Naive thymus-derived CD8-positive, alpha-beta T cell (primary cell): ENCODE results near the gene GGN. TPM values are rescaled to one million over a fixed set of nuclear protein-coding genes. Genes with fewer than 3 reads are reported as not detected.
A peak's percentile ranks its signal among the peaks of the same experiment; 100 is the strongest.
"Not testable (repeated sequence)": the region's sequence is repeated elsewhere in the genome, so short reads cannot be mapped to it uniquely, and the experiment has no call there.

Source experiments
- ATAC-seq, 2 donors: fragments of 150-1000 bp; cut with Tn5 transposase in 1 of 2; sonication (Bioruptor Pico), chemical (Tn5 transposase) in 1 of 2; 1 replicate in 1 of 2; 2 replicates in 1 of 2; pipeline ENCODE4 v1.10.0; 2021; ENCODE audit warnings: mild to moderate bottlenecking in 2 of 2, moderate library complexity in 2 of 2
- POLR2A ChIA-PET: fragments of 350-600 bp; sonication (Branson Sonifier 250); formaldehyde crosslinking; loops from one replicate; lab custom pipeline; 2021; ENCODE audit warnings: antibody characterized with exemption; lab: Charles Lee
- DNase-seq, 10 donors: peaks; one replicate each; pipeline versions ENCODE4 v3.0.0 to v3.0.0-alpha.2; 2020 to 2022
- H3K27ac Mint-ChIP-seq, 10 donors: one replicate each; pipeline ENCODE4 v1.8.0; 2020 to 2022; ENCODE audit warnings: mild to moderate bottlenecking in 10 of 10, mixed read lengths in 10 of 10, moderate library complexity in 4 of 10, inconsistent platforms in 1 of 10
- H3K27me3 Mint-ChIP-seq, 5 donors: one replicate each; pipeline ENCODE4 v1.8.0; 2021 to 2022; ENCODE audit warnings: mixed read lengths in 5 of 5
- H3K36me3 Mint-ChIP-seq, 3 donors: one replicate each; pipeline ENCODE4 v1.8.0; 2020 to 2022; ENCODE audit warnings: mixed read lengths in 3 of 3, mild to moderate bottlenecking in 2 of 3, inconsistent platforms in 1 of 3
- H3K4me1 Mint-ChIP-seq, 4 donors: one replicate each; pipeline ENCODE4 v1.8.0; 2021 to 2022; ENCODE audit warnings: mixed read lengths in 4 of 4
- H3K4me3 Mint-ChIP-seq, 10 donors: one replicate each; pipeline ENCODE4 v1.8.0; 2020 to 2022; ENCODE audit warnings: mild to moderate bottlenecking in 10 of 10, mixed read lengths in 10 of 10, moderate library complexity in 6 of 10, inconsistent platforms in 1 of 10
- H3K9me3 Mint-ChIP-seq, 9 donors: one replicate each; pipeline ENCODE4 v1.8.0; 2020 to 2022; ENCODE audit warnings: mixed read lengths in 9 of 9, mild to moderate bottlenecking in 3 of 9, inconsistent platforms in 1 of 9, moderate library complexity in 1 of 9
- polyA plus RNA-seq, 3 donors: library from polyadenylated mRNA; unstranded; fragments of 300-500 nt; fragmentation: Illumina TruSeq; gene quantifications; one replicate each; pipeline ENCODE4 v1.2.3, GENCODE V29; 2021
- total RNA-seq, 8 experiments: library from RNA in 2 of 8; stranded (reverse) in 2 of 8; gene quantifications; one replicate each; pipeline ENCODE4 v1.2.3 and lab custom pipeline; 2021 to 2026

The GGN gene
- total and polyA plus RNA-seq, 5 experiments from 2014 or later = not detected

GRCh38 chr19:38355728-38356725 lies 31.8 kb downstream of the GGN start:
- ATAC-seq (no peak), DNase-seq (no peak)
- H3K27me3 Mint-ChIP-seq = peaks cover 0 to 7% (median 2%) of the 10 kb centered on the region in 5 donors
- H3K9me3 Mint-ChIP-seq = no peaks in the 10 kb centered on the region
- POLR2A ChIA-PET = no interaction called here
- no peak overlapping the region for H3K4me3 Mint-ChIP-seq
- peak overlapping the region in 2 of 10 donors; percentile 36 to 44 for H3K27ac Mint-ChIP-seq
- no peaks in the 10 kb centered on the region for H3K36me3 Mint-ChIP-seq
- H3K4me1 Mint-ChIP-seq = peaks cover 3 to 11% (median 6%) of the 10 kb centered on the region in 4 donors

- no peaks in the 10 kb centered on the region for H3K9me3 Mint-ChIP-seq
- ATAC-seq (no peak), DNase-seq (no peak)
- H3K4me1 Mint-ChIP-seq = peaks cover 0 to 2% (median 0%) of the 10 kb centered on the region in 4 donors
- no peak overlapping the region for H3K27ac Mint-ChIP-seq
- POLR2A ChIA-PET = no interaction called here
- peaks cover 0 to 2% (median 0%) of the 10 kb centered on the region in 5 donors for H3K27me3 Mint-ChIP-seq
- H3K36me3 Mint-ChIP-seq = no peaks in the 10 kb centered on the region
- H3K4me3 Mint-ChIP-seq = no peak overlapping the region
Measured at GRCh38 chr19:38352611-38353010, 35.2 kb downstream of the GGN start.

- H3K27ac Mint-ChIP-seq = peak overlapping the region in 1 of 10 donors; percentile 17
- H3K4me3 Mint-ChIP-seq = no peak overlapping the region
- H3K27me3 Mint-ChIP-seq = peaks cover 0 to 2% (median 0%) of the 10 kb centered on the region in 5 donors
- DNase-seq (no peak), ATAC-seq (no peak)
- no peaks in the 10 kb centered on the region for H3K36me3 Mint-ChIP-seq
- H3K9me3 Mint-ChIP-seq = no peaks in the 10 kb centered on the region
- peaks cover 0 to 2% (median 0%) of the 10 kb centered on the region in 4 donors for H3K4me1 Mint-ChIP-seq
- POLR2A ChIA-PET = interaction anchor here (0.7 to 1.2 kb wide), 2 partner anchors 36 to 160 kb away, joined by 3 read pairs; partner anchors contain the start of gene GGN
Measured at GRCh38 chr19:38351865-38352395, 35.9 kb downstream of the GGN start.

GRCh38 chr19:38350883-38351282 lies 37.0 kb downstream of the GGN start:
- peaks cover 0 to 3% (median 0%) of the 10 kb centered on the region in 3 donors for H3K36me3 Mint-ChIP-seq
- H3K9me3 Mint-ChIP-seq = no peaks in the 10 kb centered on the region
- H3K27ac Mint-ChIP-seq = no peak overlapping the region
- POLR2A ChIA-PET = interaction anchor here (1.2 kb wide), 1 partner anchor 37 kb away, joined by 3 read pairs; the partner anchor contains the start of gene GGN
- H3K27me3 Mint-ChIP-seq = peaks cover 0 to 1% (median 0%) of the 10 kb centered on the region in 5 donors
- H3K4me1 Mint-ChIP-seq = peaks cover 0 to 3% (median 0%) of the 10 kb centered on the region in 4 donors
- H3K4me3 Mint-ChIP-seq = no peak overlapping the region
- ATAC-seq = no peak
- DNase-seq = no peak

- POLR2A ChIA-PET = no interaction called here
Measured at GRCh38 chr19:38346837-38347236, 41.0 kb downstream of the GGN start.

GRCh38 chr19:38340927-38341326 lies 46.9 kb downstream of the GGN start:
- no peaks in the 10 kb centered on the region for H3K9me3 Mint-ChIP-seq
- POLR2A ChIA-PET = no interaction called here
- no peak overlapping the region for H3K4me3 Mint-ChIP-seq

More at GRCh38 chr19:38346837-38347236, 41.0 kb downstream of the GGN start:
- Mint-ChIP-seq H3K36me3 (peaks cover 0 to 3% (median 0%) of the 10 kb centered on the region in 3 donors), H3K27ac (no peak overlapping the region), H3K27me3 (no peaks in the 10 kb centered on the region), H3K4me1 (peaks cover 0 to 4% (median 0%) of the 10 kb centered on the region in 4 donors), H3K4me3 (no peak overlapping the region), H3K9me3 (no peaks in the 10 kb centered on the region)
- no peak for DNase-seq
- ATAC-seq = no peak

GRCh38 chr19:38339011-38339410 lies 48.8 kb downstream of the GGN start:
- H3K27ac Mint-ChIP-seq = peak overlapping the region in 4 of 10 donors; percentile 46 to 68 (median 49)
- H3K36me3 Mint-ChIP-seq, H3K9me3 Mint-ChIP-seq, ATAC-seq, H3K27me3 Mint-ChIP-seq, DNase-seq: not testable (repeated sequence)
- POLR2A ChIA-PET = interaction anchor here (2.1 kb wide), 1 partner anchor 64 kb away, joined by 9 read pairs; the partner anchor contains the start of gene FAM98C
- H3K4me3 Mint-ChIP-seq = peak overlapping the region in 5 of 10 donors; percentile 22 to 62 (median 38)
- H3K4me1 Mint-ChIP-seq = peaks cover 12 to 35% (median 22%) of the 10 kb centered on the region in 4 donors

More at GRCh38 chr19:38340927-38341326, 46.9 kb downstream of the GGN start:
- ATAC-seq (no peak), DNase-seq (no peak)
- Mint-ChIP-seq H3K36me3 (peaks cover 0 to under 1% (median 0%) of the 10 kb centered on the region in 3 donors), H3K4me1 (peaks cover 15 to 30% (median 22%) of the 10 kb centered on the region in 4 donors), H3K27ac (no peak overlapping the region), H3K27me3 (no peaks in the 10 kb centered on the region)

GRCh38 chr19:38337360-38337653 lies 50.5 kb downstream of the GGN start:
- POLR2A ChIA-PET = interaction anchor here (1.8 to 4.1 kb wide), 3 partner anchors 38 to 430 kb away, joined by 7 to 56 read pairs (median 9); partner anchors contain the start of genes FAM98C, PSMD8, SIPA1L3 and WDR87
- peak overlapping the region; percentile 88 to 99 (median 94) for H3K4me3 Mint-ChIP-seq
- peak overlapping the region; percentile 88 to 100 (median 98) for H3K27ac Mint-ChIP-seq
- ATAC-seq (no peak), DNase-seq (peak in 1 of 10 donors; percentile 64)
- no peaks in the 10 kb centered on the region for H3K27me3 Mint-ChIP-seq
- peaks cover 12 to 35% (median 22%) of the 10 kb centered on the region in 4 donors for H3K4me1 Mint-ChIP-seq
- H3K9me3 Mint-ChIP-seq = no peaks in the 10 kb centered on the region
- H3K36me3 Mint-ChIP-seq = no peaks in the 10 kb centered on the region

GRCh38 chr19:38336638-38337359 lies 51.0 kb downstream of the GGN start:
- peak; percentile 89 to 97 (median 92) for DNase-seq
- Mint-ChIP-seq H3K9me3 (no peaks in the 10 kb centered on the region), H3K4me1 (peaks cover 12 to 35% (median 22%) of the 10 kb centered on the region in 4 donors), H3K27ac (peak overlapping the region; percentile 88 to 100 (median 98)), H3K36me3 (no peaks in the 10 kb centered on the region), H3K27me3 (no peaks in the 10 kb centered on the region), H3K4me3 (peak overlapping the region; percentile 88 to 99 (median 94))
- POLR2A ChIA-PET = interaction anchor here (1.1 to 4.1 kb wide), 7 partner anchors 20 to 429 kb away, joined by 3 to 56 read pairs (median 7); partner anchors contain the start of genes FAM98C, PSMD8, SIPA1L3 and WDR87
- peak; percentile 57 to 61 for ATAC-seq

GRCh38 chr19:38335949-38336637 lies 51.7 kb downstream of the GGN start:
- Mint-ChIP-seq H3K27ac (peak overlapping the region; percentile 88 to 100 (median 98)), H3K4me1 (peaks cover 12 to 32% (median 22%) of the 10 kb centered on the region in 4 donors)
- peak; percentile 69 to 75 for ATAC-seq

More at GRCh38 chr19:38335949-38336637, 51.7 kb downstream of the GGN start:
- peak; percentile 85 to 95 (median 92) for DNase-seq
- POLR2A ChIA-PET = interaction anchor here (0.7 to 4.1 kb wide), 10 partner anchors 18 to 434 kb away, joined by 3 to 56 read pairs (median 4); partner anchors contain the start of genes EIF3K, FAM98C, MAP4K1 and PSMD8
- H3K4me3 Mint-ChIP-seq = peak overlapping the region; percentile 88 to 99 (median 94)
- no peaks in the 10 kb centered on the region for H3K36me3 Mint-ChIP-seq
- H3K27me3 Mint-ChIP-seq = no peaks in the 10 kb centered on the region
- no peaks in the 10 kb centered on the region for H3K9me3 Mint-ChIP-seq
